GM20431 (cell line): ENCODE data around the gene DNAH14.
"Not testable (repeated sequence)": the region's sequence is repeated elsewhere in the genome, so short reads cannot be mapped to it uniquely, and the experiment has no call there.

Experiments used
- in situ Hi-C: fragments of 300-500 bp; cut with MseI, MboI; formaldehyde crosslinking; loops from one replicate; pipeline ENCODE4 v1.15.0; 2020; ENCODE audit warnings: low sequenced_read_pairs; ENCODE audit not compliant: unreplicated experiment

Gene DNAH14

GRCh38 chr1:225137976-225138375 is 208.5 kb downstream of the DNAH14 start:
- in situ Hi-C loops: no loop called here

GRCh38 chr1:225143001-225143400 is 213.5 kb downstream of the DNAH14 start:
- in situ Hi-C loops: no loop called here

GRCh38 chr1:225146478-225146877 is 217.0 kb downstream of the DNAH14 start:
- in situ Hi-C loops: no loop called here

DNA sequence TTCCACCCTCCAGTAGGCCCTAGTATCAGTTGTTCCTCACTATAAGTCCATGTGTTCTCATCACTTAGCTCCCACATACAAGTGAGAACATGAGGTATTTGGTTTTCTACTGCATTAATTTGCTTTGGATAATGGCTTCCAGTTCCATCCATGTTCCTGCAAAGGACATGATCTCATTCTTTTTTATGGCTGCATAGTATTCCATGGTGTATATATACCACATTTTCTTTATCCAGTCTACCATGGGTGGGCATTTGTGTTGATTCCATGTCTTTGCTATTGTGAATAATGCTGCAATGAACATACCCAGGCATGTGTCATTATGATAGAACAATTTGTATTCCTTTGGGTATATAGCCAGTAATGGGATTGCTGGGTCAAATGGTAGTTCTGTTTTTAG is 218.3 kb downstream of the DNAH14 start:
- in situ Hi-C loops: not testable (repeated sequence)

DNA sequence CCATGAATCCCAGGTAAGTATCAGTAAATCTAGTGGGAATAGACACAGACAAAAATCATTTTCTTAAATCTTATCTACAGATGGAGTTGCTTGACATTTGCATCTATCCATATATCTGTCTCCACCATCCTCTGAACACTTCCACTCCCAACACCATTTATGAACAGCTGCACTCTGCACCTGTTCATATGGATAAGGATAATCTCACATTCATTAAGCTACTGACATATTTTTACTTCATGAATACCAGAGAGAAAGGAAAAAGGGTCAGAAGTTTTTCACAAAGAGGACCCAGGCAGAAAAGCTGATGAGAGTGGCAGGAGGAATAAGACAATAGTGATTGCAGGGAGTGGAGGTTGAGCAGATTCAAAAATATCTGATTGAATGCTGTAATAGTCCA is 222.6 kb downstream of the DNAH14 start:
- in situ Hi-C loops: no loop called here

DNA sequence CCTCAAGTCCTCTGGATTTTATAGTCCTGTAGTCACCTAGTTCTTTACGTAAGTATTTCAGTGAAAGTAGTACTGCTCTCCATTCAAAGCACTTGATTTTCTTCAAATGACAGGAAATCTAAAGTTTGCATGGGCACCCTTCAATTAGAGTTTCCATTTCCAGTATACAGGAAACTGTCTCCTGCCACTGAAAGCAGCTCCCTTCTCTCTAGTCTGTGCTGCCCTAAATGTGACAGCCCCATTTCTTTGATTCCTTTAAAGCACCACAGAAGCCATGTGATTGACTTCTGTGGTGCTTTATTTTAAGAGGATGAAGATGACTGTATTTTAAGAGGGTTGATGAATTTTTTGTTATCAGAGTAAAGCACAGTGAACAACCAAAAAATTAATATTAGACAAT is 226.1 kb downstream of the DNAH14 start:
- in situ Hi-C loops: no loop called here

- in situ Hi-C loops: no loop called here
Measured at GRCh38 chr1:225156254-225156653, 226.8 kb downstream of the DNAH14 start.

GRCh38 chr1:225158291-225158690 is 228.8 kb downstream of the DNAH14 start:
- in situ Hi-C loops: no loop called here

GRCh38 chr1:225159793-225160192 is 230.3 kb downstream of the DNAH14 start:
- in situ Hi-C loops: no loop called here

- in situ Hi-C loops: not testable (repeated sequence)
Measured at GRCh38 chr1:225177409-225177808, 247.9 kb downstream of the DNAH14 start.

DNA sequence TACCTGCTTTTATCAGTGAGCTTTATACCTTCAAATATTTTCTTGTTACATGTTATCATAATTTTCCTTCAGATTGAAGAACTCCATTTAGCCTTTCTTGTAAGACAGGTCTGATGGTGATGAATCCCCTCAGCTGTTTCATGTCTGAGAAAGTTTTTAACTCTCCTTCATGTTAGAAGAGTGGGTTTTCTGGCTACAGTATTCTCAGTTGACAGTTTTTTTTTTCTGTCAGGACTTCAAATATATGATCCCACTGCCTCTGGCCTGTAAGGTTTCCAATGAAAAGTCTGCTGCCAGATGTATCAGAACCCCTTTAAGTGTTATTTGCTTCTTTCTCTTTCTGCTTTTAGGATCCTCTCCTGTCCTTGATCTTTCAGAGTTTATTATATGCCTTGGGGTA is 250.2 kb downstream of the DNAH14 start:
- in situ Hi-C loops: no loop called here

DNA sequence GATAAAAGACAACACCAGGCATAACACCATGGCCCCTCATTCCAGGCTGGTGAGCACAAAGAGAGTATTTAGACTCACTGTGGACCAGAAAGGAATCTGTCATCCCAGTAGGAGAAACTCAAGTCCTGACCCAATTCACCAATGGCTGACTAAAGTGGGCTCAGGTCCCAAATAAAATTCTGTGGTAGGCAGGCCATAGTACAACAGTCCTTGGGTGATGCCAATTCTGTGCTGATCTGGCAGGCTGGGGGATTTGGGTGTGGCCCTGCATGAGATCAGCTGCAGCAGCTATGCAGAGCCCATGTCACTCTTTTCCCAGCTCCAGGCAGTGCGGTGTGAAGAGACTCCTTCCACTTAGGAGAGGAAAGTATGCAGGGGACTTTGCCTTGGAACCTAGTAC is 253.2 kb downstream of the DNAH14 start:
- in situ Hi-C loops: no loop called here

GRCh38 chr1:225191199-225191753 is 261.8 kb downstream of the DNAH14 start:
- in situ Hi-C loops: no loop called here

DNA sequence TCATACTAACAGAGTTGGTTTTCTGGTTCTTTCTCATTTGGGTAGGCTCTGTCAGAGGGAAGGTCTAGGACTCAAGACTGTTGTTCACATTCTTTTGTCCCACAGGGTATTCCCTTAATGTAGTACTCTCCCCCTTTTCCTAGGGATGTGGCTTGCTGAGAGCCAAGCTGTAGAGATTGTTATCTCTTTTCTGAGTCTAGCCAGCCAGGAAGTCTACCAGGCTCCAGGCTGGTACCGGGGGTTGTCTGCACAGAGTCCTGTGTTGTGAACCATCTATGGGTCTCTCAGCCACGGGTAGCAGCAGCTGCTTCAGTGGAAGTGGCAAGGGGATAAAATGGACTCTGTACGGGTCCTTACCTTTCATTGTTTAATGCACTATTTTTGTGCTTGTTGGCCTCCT is 272.0 kb downstream of the DNAH14 start:
- in situ Hi-C loops: no loop called here

DNA sequence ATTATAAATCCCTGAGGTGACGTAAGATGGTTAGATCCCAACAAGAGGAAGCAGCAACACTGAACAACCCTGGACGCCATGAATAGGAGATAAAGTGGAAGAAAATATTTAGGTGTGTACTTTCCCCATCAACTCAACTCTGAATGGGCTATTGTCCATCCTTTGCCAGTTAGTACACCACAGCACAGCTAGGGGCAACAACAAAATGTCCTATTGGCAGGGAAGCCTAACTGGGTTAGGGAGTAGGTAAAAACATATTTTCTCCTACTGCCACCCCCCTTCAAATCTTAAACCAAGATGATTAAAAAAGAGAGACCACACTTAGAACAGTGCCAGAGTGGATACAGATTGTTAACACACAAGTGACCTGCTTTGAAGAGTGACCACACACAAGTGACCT is 278.3 kb downstream of the DNAH14 start:
- in situ Hi-C loops: no loop called here

DNA sequence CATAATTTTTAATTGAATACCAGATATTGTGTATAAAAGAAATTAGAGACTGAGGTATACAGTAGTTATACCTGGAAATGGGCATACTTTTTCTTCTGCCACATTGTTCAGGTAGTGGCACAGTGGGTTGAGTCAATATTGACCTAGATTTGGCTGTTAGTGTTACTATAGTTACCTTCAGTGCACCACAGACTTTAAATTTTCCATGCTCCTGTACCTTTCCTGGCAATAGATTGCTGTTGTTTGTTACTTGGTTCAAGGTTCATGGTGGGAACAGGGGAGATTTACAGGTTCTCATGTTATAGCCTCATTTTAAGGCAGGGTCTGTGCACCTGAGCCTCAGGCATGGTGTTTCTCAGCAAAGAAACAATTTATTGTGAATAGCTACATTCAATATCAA is 279.7 kb downstream of the DNAH14 start:
- in situ Hi-C loops: no loop called here

DNA sequence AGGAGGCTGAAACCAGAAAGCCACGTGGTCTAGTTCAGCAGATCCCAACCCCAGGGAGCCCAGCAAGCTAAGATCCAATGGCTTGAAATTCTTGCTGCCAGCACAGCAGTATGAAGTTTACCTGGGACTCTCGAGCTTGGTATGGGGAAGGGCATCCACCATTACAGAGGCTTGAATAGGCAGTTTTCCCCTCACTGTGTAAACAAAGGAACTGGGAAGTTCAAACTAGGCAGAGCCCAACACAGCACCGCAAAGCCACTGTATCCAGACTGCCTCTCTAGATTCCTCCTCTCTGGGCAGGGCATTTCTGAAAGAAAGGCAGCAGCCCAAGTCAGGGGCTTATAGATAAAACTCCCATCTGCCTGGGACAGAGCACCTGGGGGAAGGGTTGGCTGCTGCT is 280.7 kb downstream of the DNAH14 start:
- in situ Hi-C loops: not testable (repeated sequence)

GRCh38 chr1:225211694-225212442 is 282.4 kb downstream of the DNAH14 start:
- in situ Hi-C loops: not testable (repeated sequence)

DNA sequence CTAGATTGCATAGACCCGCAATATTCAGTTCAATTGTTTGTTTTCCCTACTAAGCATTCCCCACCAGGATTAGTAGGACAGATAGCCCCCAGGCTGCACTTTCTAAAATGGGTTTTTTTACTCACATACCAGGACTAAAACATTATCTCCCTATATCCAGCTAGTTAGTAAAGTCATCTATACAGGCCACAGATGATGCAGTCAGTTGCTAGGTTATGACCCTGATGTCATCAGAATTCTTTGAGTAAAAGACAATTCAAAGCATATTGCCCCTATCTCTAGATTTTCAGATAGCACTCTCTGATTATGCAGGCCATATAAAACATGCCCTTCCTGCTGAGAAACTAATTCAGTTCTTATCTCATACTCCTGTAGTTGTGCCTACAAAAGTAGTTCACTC is 294.8 kb downstream of the DNAH14 start:
- in situ Hi-C loops: no loop called here

DNA sequence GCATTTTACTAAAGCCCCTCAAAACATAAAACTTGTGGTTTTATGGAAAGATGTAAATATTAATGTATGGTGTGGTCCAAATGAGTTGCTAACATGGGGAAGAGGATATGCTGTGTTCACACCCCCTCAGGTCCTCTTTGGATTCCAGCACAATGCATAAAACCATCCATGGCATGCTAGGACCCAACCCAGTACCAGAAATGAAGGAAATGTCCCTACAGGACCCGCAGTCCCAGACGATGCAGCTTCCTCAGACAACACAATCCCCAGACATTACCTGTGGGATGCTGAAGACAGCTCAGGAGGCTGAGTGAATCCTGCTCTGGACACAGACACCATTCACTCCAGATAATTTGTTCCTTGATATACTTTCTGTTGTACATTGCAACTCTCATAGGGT is 296.2 kb downstream of the DNAH14 start:
- in situ Hi-C loops: no loop called here

GRCh38 chr1:225228871-225229303 is 299.4 kb downstream of the DNAH14 start:
- in situ Hi-C loops: no loop called here

DNA sequence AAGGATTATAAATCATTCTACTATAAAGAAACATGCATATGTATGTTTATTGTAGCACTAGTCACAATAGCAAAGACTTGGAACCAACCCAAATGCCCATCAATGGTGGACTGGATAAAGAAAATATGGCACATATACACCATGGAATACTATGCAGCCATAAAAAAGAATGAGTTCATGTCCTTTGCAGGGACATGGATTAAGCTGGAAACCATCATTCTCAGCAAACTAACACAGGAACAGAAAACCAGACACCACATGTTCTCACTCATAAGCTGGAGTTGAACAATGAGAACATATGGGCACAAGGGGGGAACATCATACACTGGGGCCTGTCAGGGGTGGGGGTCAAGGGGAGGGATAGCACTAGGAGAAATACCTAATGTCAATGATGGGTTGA is 300.0 kb downstream of the DNAH14 start:
- in situ Hi-C loops: not testable (repeated sequence)
